ENCODE measurements around the gene MKRN1. TPM values are rescaled to one million over a fixed set of nuclear protein-coding genes. Genes with fewer than 3 reads are reported as not detected.
A peak's percentile ranks its signal among the peaks of the same experiment; 100 is the strongest.

Gene MKRN1
- total RNA-seq: 38.8 TPM

GRCh38 chr7:140479062-140479738 is at the start of gene MKRN1:
TSS of gene MKRN1 (minus strand) at chr7:140479505. CDS start at chr7:140479344, 161 bp downstream.
- TF ChIP-seq POLR2A (IDR thresholded peaks at IDR 0.05): peak in 1 of 2 donors; percentile 62
- TF ChIP-seq CTCF (IDR thresholded peaks at IDR 0.05): no peak
- peak in 1 of 2 donors; percentile 87 for TF ChIP-seq POLR2AphosphoS5 (IDR thresholded peaks at IDR 0.05; ENCODE audit: insufficient read depth in 1 of 2, low read depth in 1 of 2)
- peak within 1 kb of the TSS; percentile 94 for H3K27ac ChIP-seq

GRCh38 chr7:140526787-140527664 is 47.7 kb upstream of the MKRN1 start:
- H3K27ac ChIP-seq: no peak overlapping the region
- intact Hi-C loops (cut with DNase I): no loop called here
- no peaks in the 10 kb centered on the region for H3K9me3 ChIP-seq
- TF ChIP-seq POLR2AphosphoS5 (IDR thresholded peaks at IDR 0.05; ENCODE audit: insufficient read depth in 1 of 2, low read depth in 1 of 2): peak in 1 of 2 donors; percentile 9
- TF ChIP-seq POLR2A (IDR thresholded peaks at IDR 0.05): no peak
- no peak for DNase-seq (ENCODE audit: extremely low spot score in 2 of 2)
- peaks cover 0 to 3% of the 10 kb centered on the region in 2 donors for H3K36me3 ChIP-seq
- H3K4me1 ChIP-seq: no peaks in the 10 kb centered on the region
- no peaks in the 10 kb centered on the region for H3K27me3 ChIP-seq
- no peak overlapping the region for H3K4me3 ChIP-seq

More at GRCh38 chr7:140479062-140479738, at the start of gene MKRN1:
- H3K4me3 ChIP-seq: peak within 1 kb of the TSS; percentile 98
- peak in 1 of 2 donors; percentile 91 for DNase-seq (ENCODE audit: extremely low spot score in 2 of 2)
- intact Hi-C loops (cut with DNase I): loop anchor here (2.0 kb wide), 1 partner anchor 32 kb away; no protein-coding TSS in a partner anchor
- no peaks in the 10 kb centered on the region for H3K9me3 ChIP-seq
- H3K36me3 ChIP-seq: no peaks in the 10 kb centered on the region
- peaks cover 24% of the 10 kb centered on the region for H3K4me1 ChIP-seq
- no peaks in the 10 kb centered on the region for H3K27me3 ChIP-seq

GRCh38 chr7:140526214-140526613 is 46.9 kb upstream of the MKRN1 start:
- H3K36me3 ChIP-seq: peaks cover 0 to 9% of the 10 kb centered on the region in 2 donors
- intact Hi-C loops (cut with DNase I): no loop called here

GRCh38 chr7:140525743-140526142 is 46.4 kb upstream of the MKRN1 start:
- Histone ChIP-seq H3K27ac (no peak overlapping the region), H3K9me3 (no peaks in the 10 kb centered on the region), H3K4me3 (no peak overlapping the region), H3K4me1 (no peaks in the 10 kb centered on the region), H3K36me3 (peaks cover 0 to 10% of the 10 kb centered on the region in 2 donors), H3K27me3 (no peaks in the 10 kb centered on the region)
- intact Hi-C loops (cut with DNase I): no loop called here
- no peak for TF ChIP-seq POLR2AphosphoS5 (IDR thresholded peaks at IDR 0.05; ENCODE audit: insufficient read depth in 1 of 2, low read depth in 1 of 2)
- TF ChIP-seq CTCF (IDR thresholded peaks at IDR 0.05): no peak
- TF ChIP-seq POLR2A (IDR thresholded peaks at IDR 0.05): no peak
- DNase-seq (ENCODE audit: extremely low spot score in 2 of 2): no peak

More at GRCh38 chr7:140526214-140526613, 46.9 kb upstream of the MKRN1 start:
- no peak for DNase-seq (ENCODE audit: extremely low spot score in 2 of 2)
- Histone ChIP-seq H3K27ac (no peak overlapping the region), H3K4me1 (no peaks in the 10 kb centered on the region), H3K4me3 (no peak overlapping the region), H3K9me3 (no peaks in the 10 kb centered on the region), H3K27me3 (no peaks in the 10 kb centered on the region)
- TF ChIP-seq POLR2A (IDR thresholded peaks at IDR 0.05) (no peak), POLR2AphosphoS5 (IDR thresholded peaks at IDR 0.05; ENCODE audit: insufficient read depth in 1 of 2, low read depth in 1 of 2) (no peak), CTCF (IDR thresholded peaks at IDR 0.05) (no peak)

GRCh38 chr7:140521421-140521820 is 42.1 kb upstream of the MKRN1 start:
- intact Hi-C loops (cut with DNase I): no loop called here
- peaks cover 0 to 11% of the 10 kb centered on the region in 2 donors for H3K36me3 ChIP-seq
- peaks cover 23% of the 10 kb centered on the region for H3K4me1 ChIP-seq
- no peaks in the 10 kb centered on the region for H3K9me3 ChIP-seq
- no peak for DNase-seq (ENCODE audit: extremely low spot score in 2 of 2)
- no peaks in the 10 kb centered on the region for H3K27me3 ChIP-seq
- no peak for TF ChIP-seq POLR2A (IDR thresholded peaks at IDR 0.05)
- TF ChIP-seq CTCF (IDR thresholded peaks at IDR 0.05): no peak
- TF ChIP-seq POLR2AphosphoS5 (IDR thresholded peaks at IDR 0.05; ENCODE audit: insufficient read depth in 1 of 2, low read depth in 1 of 2): no peak
- no peak overlapping the region for H3K27ac ChIP-seq
- no peak overlapping the region for H3K4me3 ChIP-seq
